ACC112 (cell line): ENCODE data around the gene S100P.

Experiments used
- H2AFZ ChIP-seq: fragments of 200-600 bp; sonication (generic); one replicate; pipeline ENCODE4 v1.6.0; 2017; ENCODE audit warnings: antibody characterized with exemption, low read length; ENCODE audit not compliant: unreplicated experiment
- H3K27ac ChIP-seq: fragments of 200-600 bp; sonication (generic); 2 replicates; pipeline ENCODE4 v1.5.1; 2014; ENCODE audit warnings: low read depth, mild to moderate bottlenecking, antibody characterized with exemption, low read length, moderate library complexity
- H3K27me3 ChIP-seq: fragments of 200-600 bp; sonication (generic); 2 replicates; pipeline ENCODE4 v1.6.1; 2014; ENCODE audit warnings: mild to moderate bottlenecking, antibody characterized with exemption, low read length, moderate library complexity, mixed read lengths; ENCODE audit not compliant: insufficient read depth
- H3K36me3 ChIP-seq: fragments of 200-600 bp; sonication (generic); 2 replicates; pipeline ENCODE4 v1.6.1; 2016; ENCODE audit warnings: mild to moderate bottlenecking, antibody characterized with exemption, low read length, moderate library complexity, mixed read lengths; ENCODE audit not compliant: insufficient read depth
- H3K4me1 ChIP-seq: fragments of 200-600 bp; sonication (generic); one replicate; pipeline ENCODE4 v1.6.1; 2016; ENCODE audit warnings: low read length, mixed read lengths; ENCODE audit not compliant: insufficient read depth, unreplicated experiment, control insufficient read depth
- H3K4me3 ChIP-seq: fragments of 200-600 bp; sonication (generic); 2 replicates; pipeline ENCODE4 v1.5.1; 2014; ENCODE audit warnings: mild to moderate bottlenecking, low read depth, low read length
- H3K79me2 ChIP-seq: fragments of 200-600 bp; sonication (generic); one replicate; pipeline ENCODE4 v1.6.0; 2016; ENCODE audit warnings: low read length; ENCODE audit not compliant: control insufficient read depth, unreplicated experiment, insufficient read depth

Gene S100P

DNA sequence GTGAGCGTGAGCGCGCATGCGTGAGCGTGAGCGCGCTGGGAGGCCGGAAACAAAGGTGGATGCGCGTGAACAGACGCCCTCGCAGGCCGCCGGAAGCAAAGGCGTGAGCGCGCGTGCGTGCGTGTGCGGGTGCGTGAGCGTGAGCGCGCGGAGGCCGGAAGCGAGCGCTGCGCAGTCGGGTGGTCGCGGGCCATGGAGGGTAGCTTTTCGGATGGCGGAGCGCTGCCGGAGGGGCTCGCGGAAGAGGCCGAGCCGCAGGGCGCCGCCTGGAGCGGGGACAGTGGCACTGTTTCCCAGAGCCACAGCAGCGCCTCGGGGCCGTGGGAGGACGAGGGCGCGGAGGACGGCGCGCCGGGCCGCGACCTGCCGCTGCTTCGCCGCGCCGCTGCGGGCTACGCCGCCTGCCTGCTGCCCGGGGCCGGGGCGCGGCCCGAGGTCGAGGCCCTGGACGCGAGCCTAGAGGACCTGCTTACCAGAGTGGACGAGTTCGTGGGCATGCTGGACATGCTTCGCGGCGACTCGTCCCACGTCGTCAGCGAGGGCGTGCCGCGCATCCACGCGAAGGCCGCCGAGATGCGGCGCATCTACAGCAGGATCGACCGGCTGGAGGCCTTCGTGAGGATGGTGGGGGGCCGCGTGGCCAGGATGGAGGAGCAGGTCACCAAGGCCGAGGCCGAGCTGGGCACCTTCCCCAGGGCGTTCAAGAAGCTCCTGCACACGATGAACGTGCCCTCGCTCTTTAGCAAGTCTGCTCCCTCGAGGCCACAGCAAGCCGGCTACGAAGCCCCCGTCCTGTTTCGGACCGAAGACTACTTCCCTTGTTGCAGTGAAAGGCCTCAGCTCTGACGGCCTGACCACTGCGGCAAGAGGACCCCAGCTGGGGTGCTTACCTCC is 22.6 kb downstream of the S100P start, which contains the start of gene BLOC1S4:
BLOC1S4 (plus strand) TSS at position 157 of the 894 bp plus-strand sequence; CDS start at position 193, 36 bp downstream.
- Histone ChIP-seq H3K4me1 (peaks cover 5% of the 10 kb centered on the region), H3K27me3 (no peaks in the 10 kb centered on the region), H3K79me2 (peaks cover 24% of the 10 kb centered on the region), H2AFZ (peak within 1 kb of the TSS; percentile 91), H3K36me3 (no peaks in the 10 kb centered on the region), H3K4me3 (peak within 1 kb of the TSS; percentile 82), H3K27ac (peak within 1 kb of the TSS; percentile 21; the same call in 1 of the 2 replicates)

DNA sequence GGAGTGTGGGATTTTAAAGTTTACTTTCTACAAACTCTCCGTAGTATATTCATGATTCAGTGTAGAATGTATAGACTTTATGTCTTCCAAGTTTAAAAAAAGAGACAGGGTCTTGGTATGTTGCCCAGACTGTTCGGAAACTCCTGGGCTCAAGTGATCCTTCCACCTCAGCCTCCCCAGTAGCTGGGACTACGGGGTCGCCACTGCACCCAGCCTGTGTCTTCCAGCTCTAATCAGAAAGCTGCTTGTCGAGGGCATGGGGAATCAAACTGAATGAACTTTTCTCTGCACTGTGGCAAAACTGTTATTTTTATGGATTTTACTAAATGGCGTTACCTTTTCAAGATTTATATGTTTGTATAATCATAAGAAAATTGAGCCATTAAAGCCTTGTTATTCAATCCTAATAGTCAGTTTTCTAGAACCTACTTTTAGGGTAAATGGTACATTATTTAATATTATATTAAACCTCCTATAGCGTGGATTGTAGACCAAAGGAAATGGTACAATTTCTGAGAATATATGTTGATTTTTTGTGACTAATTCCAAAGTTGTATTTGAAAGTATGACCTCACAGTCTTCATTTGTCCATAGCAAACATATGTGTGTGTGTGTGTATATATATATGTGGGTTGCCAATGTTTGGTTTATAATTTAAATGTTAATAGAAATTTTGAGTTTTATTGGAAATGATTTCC is 23.4 kb downstream of the S100P start:
- peak overlapping the region; percentile 82 for H3K4me3 ChIP-seq
- no peak overlapping the region for H3K27ac ChIP-seq
- H3K36me3 ChIP-seq: no peaks in the 10 kb centered on the region
- no peaks in the 10 kb centered on the region for H3K27me3 ChIP-seq
- peaks cover 24% of the 10 kb centered on the region for H3K79me2 ChIP-seq
- no peak overlapping the region for H2AFZ ChIP-seq
- H3K4me1 ChIP-seq: peaks cover 5% of the 10 kb centered on the region

GRCh38 chr4:6718932-6719610 is 25.4 kb downstream of the S100P start:
- no peaks in the 10 kb centered on the region for H3K36me3 ChIP-seq
- peaks cover 5% of the 10 kb centered on the region for H3K4me1 ChIP-seq
- H3K79me2 ChIP-seq: peaks cover 24% of the 10 kb centered on the region
- no peak overlapping the region for H2AFZ ChIP-seq
- H3K4me3 ChIP-seq: no peak overlapping the region
- H3K27ac ChIP-seq: no peak overlapping the region
- no peaks in the 10 kb centered on the region for H3K27me3 ChIP-seq

DNA sequence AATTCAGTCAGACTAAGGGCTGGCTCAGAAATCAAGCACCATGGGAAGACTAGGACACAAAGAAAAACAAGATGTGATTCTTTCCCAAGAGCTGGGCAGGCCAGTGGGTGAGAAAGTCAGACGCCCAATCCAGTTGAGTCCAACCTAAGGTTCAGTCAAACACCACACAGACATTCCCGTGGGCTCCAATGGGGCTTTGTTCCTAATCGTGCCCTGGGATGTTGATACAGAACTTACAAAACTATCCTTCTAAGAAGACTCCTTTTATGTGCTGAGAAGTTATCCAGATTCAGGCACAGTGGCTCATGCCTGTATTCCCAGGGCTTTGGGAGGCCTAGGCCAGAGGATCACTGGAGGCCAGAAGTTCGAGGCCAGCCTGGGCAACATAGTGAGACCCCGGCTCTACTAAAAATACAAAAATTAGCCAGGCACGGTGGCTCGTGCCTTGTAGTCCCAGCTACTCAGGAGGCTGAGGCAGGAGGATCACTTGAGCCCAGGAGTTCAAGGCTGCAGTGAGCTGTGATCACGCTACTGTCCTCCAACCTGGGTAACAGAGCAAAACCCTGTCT is 26.0 kb downstream of the S100P start:
- no peak overlapping the region for H3K27ac ChIP-seq
- H3K36me3 ChIP-seq: no peaks in the 10 kb centered on the region
- H3K27me3 ChIP-seq: no peaks in the 10 kb centered on the region
- H2AFZ ChIP-seq: no peak overlapping the region
- peaks cover 12% of the 10 kb centered on the region for H3K4me1 ChIP-seq
- peaks cover 24% of the 10 kb centered on the region for H3K79me2 ChIP-seq
- H3K4me3 ChIP-seq: 0 out of 2 replicates have a peak overlapping the region, but pooled peaks have one; percentile 52

- H3K79me2 ChIP-seq: peaks cover 24% of the 10 kb centered on the region
- no peak overlapping the region for H2AFZ ChIP-seq
- H3K4me1 ChIP-seq: peaks cover 14% of the 10 kb centered on the region
- H3K27ac ChIP-seq: no peak overlapping the region
- H3K27me3 ChIP-seq: no peaks in the 10 kb centered on the region
- peak overlapping the region; percentile 52; the same call in 1 of the 2 replicates for H3K4me3 ChIP-seq
- H3K36me3 ChIP-seq: no peaks in the 10 kb centered on the region
Measured at GRCh38 chr4:6720202-6720699, 26.6 kb downstream of the S100P start.

- Histone ChIP-seq H3K27me3 (no peaks in the 10 kb centered on the region), H3K36me3 (no peaks in the 10 kb centered on the region), H3K27ac (no peak overlapping the region), H2AFZ (no peak overlapping the region), H3K4me1 (peaks cover 14% of the 10 kb centered on the region), H3K79me2 (peaks cover 22% of the 10 kb centered on the region), H3K4me3 (no peak overlapping the region)
Measured at GRCh38 chr4:6721121-6721520, 27.4 kb downstream of the S100P start.

GRCh38 chr4:6722891-6723290 is 29.2 kb downstream of the S100P start:
- H2AFZ ChIP-seq: no peak overlapping the region
- peaks cover 6% of the 10 kb centered on the region for H3K79me2 ChIP-seq
- no peaks in the 10 kb centered on the region for H3K36me3 ChIP-seq
- no peak overlapping the region for H3K4me3 ChIP-seq
- H3K27me3 ChIP-seq: no peaks in the 10 kb centered on the region
- no peak overlapping the region for H3K27ac ChIP-seq
- peaks cover 23% of the 10 kb centered on the region for H3K4me1 ChIP-seq

- no peaks in the 10 kb centered on the region for H3K27me3 ChIP-seq
- no peak overlapping the region for H3K27ac ChIP-seq
- no peak overlapping the region for H3K4me3 ChIP-seq
- H3K36me3 ChIP-seq: no peaks in the 10 kb centered on the region
- no peaks in the 10 kb centered on the region for H3K79me2 ChIP-seq
- H2AFZ ChIP-seq: no peak overlapping the region
- peaks cover 21% of the 10 kb centered on the region for H3K4me1 ChIP-seq
Measured at GRCh38 chr4:6723851-6724250, 30.2 kb downstream of the S100P start.

GRCh38 chr4:6724421-6725111 is 30.9 kb downstream of the S100P start:
- no peaks in the 10 kb centered on the region for H3K36me3 ChIP-seq
- no peak overlapping the region for H2AFZ ChIP-seq
- H3K27ac ChIP-seq: no peak overlapping the region
- H3K79me2 ChIP-seq: no peaks in the 10 kb centered on the region
- no peaks in the 10 kb centered on the region for H3K27me3 ChIP-seq
- H3K4me3 ChIP-seq: no peak overlapping the region
- H3K4me1 ChIP-seq: peaks cover 21% of the 10 kb centered on the region
